Measurements from ENCODE around the gene RAD18. TPM values are rescaled to one million over a fixed set of nuclear protein-coding genes. Genes with fewer than 3 reads are reported as not detected.

Gene RAD18
- total and polyA plus RNA-seq, 2 donors (not counting 1 experiment from before 2014, with no cell fraction given) = 4.8 to 21.3 TPM

DNA sequence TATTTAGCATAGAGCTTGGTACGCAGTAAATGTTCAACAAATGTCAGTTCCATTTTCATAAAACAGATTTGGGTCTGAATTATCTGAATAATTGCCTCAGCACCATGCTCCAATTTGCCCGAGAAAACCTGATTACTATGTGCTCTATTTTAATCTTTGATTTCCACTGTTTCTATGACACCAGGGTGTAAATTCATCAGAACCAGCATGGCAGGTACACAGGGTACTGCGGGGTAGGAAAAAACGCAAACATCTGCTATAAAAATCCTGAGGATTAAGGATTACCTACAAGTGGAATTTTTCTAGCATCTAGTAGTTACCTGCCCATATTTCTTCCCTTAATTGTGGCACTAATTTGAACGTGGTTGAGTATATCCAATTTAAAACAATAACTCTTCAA lies 70.3 kb downstream of the RAD18 start:
- peaks cover 1 to 19% of the 10 kb centered on the region in 2 experiments for H3K36me3 ChIP-seq (replicated peaks in 1 of 2; ENCODE audit: control extremely low read depth in 1 of 2, control insufficient read depth in 1 of 2, extremely low read depth in 1 of 2, insufficient read depth in 2 of 2, low read length in 1 of 2)
- H3K4me2 ChIP-seq (replicated peaks; ENCODE audit: low read depth, low read length, poor library complexity, severe bottlenecking) = no peak overlapping the region
- no peaks in the 10 kb centered on the region for H3K9me3 ChIP-seq (ENCODE audit: control extremely low read depth in 1 of 3, control insufficient read depth in 2 of 3, insufficient read depth in 1 of 3, low read length in 2 of 3)
- TF ChIP-seq EZH2 (IDR thresholded peaks at IDR 0.05; ENCODE audit: borderline replicate concordance, insufficient read depth, low read depth, low read length, poor library complexity, severe bottlenecking) = no peak
- TF ChIP-seq, protein P1, sequence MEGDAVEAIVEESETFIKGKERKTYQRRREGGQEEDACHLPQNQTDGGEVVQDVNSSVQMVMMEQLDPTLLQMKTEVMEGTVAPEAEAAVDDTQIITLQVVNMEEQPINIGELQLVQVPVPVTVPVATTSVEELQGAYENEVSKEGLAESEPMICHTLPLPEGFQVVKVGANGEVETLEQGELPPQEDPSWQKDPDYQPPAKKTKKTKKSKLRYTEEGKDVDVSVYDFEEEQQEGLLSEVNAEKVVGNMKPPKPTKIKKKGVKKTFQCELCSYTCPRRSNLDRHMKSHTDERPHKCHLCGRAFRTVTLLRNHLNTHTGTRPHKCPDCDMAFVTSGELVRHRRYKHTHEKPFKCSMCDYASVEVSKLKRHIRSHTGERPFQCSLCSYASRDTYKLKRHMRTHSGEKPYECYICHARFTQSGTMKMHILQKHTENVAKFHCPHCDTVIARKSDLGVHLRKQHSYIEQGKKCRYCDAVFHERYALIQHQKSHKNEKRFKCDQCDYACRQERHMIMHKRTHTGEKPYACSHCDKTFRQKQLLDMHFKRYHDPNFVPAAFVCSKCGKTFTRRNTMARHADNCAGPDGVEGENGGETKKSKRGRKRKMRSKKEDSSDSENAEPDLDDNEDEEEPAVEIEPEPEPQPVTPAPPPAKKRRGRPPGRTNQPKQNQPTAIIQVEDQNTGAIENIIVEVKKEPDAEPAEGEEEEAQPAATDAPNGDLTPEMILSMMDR (IDR thresholded peaks at IDR 0.05) = no peak
- H3K27ac Mint-ChIP-seq = no peak overlapping the region
- DNase-seq (no peak), ATAC-seq (ENCODE audit: low read depth) (no peak)
- no peak overlapping the region for H3K27ac ChIP-seq (ENCODE audit: low read length in 2 of 2)
- WGBS (ENCODE audit: insufficient coverage) = 100% methylated on average over 1 of the region's 5 CpGs
- H3K27me3 ChIP-seq (replicated peaks in 1 of 4; ENCODE audit: control extremely low read depth in 1 of 4, control insufficient read depth in 3 of 4, insufficient read depth in 4 of 4, low read length in 3 of 4) = no peaks in the 10 kb centered on the region
- H3K4me3 Mint-ChIP-seq = no peak overlapping the region
- H3K4me3 ChIP-seq (ENCODE audit: control extremely low read depth in 1 of 5, extremely low read depth in 1 of 5, insufficient read depth in 1 of 5, low read depth in 2 of 5, low read length in 4 of 5) = no peak overlapping the region
- intact Hi-C loops (cut with micrococcal nuclease) = no loop called here
- no peaks in the 10 kb centered on the region for H3K79me2 ChIP-seq (ENCODE audit: control insufficient read depth, insufficient read depth, low read length)
- H4K20me1 ChIP-seq (ENCODE audit: control insufficient read depth, insufficient read depth, low read length, poor library complexity, severe bottlenecking) = no peaks in the 10 kb centered on the region
- no peak overlapping the region for H2AFZ ChIP-seq (ENCODE audit: insufficient read depth, low read depth, low read length, poor library complexity, severe bottlenecking)
- POLR2A ChIA-PET = no interaction called here
- no peaks in the 10 kb centered on the region for H3K9me3 Mint-ChIP-seq (ENCODE audit: insufficient read depth)
- H3K27me3 Mint-ChIP-seq = no peaks in the 10 kb centered on the region
- H3K9ac ChIP-seq (ENCODE audit: low read length) = no peak overlapping the region
- no peaks in the 10 kb centered on the region for H3K4me1 Mint-ChIP-seq
- no peaks in the 10 kb centered on the region for H3K4me1 ChIP-seq (ENCODE audit: control insufficient read depth in 2 of 2, insufficient read depth in 2 of 2, low read length in 2 of 2)
- CTCF ChIA-PET = no interaction called here

DNA sequence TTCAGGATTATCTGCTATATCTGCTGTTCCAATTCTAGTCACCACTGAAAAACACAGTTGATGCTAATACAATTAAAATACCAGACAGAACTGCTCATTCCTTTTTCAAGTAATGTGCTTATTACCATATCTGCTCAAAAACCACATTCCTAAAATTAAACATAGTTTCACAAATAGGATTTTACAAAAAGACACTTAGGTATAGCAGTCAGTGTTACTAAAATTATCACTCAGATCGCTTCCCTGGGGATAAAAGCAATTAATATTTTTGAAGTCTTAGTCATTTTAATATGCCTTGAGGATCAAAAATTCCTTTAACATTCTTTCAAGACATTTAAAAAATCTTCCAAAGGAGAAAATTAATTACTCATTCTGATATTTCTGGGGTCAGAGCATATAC lies 71.5 kb downstream of the RAD18 start:
- Histone ChIP-seq H3K27me3 (replicated peaks in 1 of 4; ENCODE audit: control extremely low read depth in 1 of 4, control insufficient read depth in 3 of 4, insufficient read depth in 4 of 4, low read length in 3 of 4) (no peaks in the 10 kb centered on the region), H3K4me2 (replicated peaks; ENCODE audit: low read depth, low read length, poor library complexity, severe bottlenecking) (no peak overlapping the region), H4K20me1 (ENCODE audit: control insufficient read depth, insufficient read depth, low read length, poor library complexity, severe bottlenecking) (no peaks in the 10 kb centered on the region), H3K4me3 (ENCODE audit: control extremely low read depth in 1 of 5, extremely low read depth in 1 of 5, insufficient read depth in 1 of 5, low read depth in 2 of 5, low read length in 4 of 5) (no peak overlapping the region), H2AFZ (ENCODE audit: insufficient read depth, low read depth, low read length, poor library complexity, severe bottlenecking) (no peak overlapping the region), H3K27ac (ENCODE audit: low read length in 2 of 2) (no peak overlapping the region), H3K36me3 (replicated peaks in 1 of 2; ENCODE audit: control extremely low read depth in 1 of 2, control insufficient read depth in 1 of 2, extremely low read depth in 1 of 2, insufficient read depth in 2 of 2, low read length in 1 of 2) (peaks cover 0 to 23% of the 10 kb centered on the region in 2 experiments), H3K9me3 (ENCODE audit: control extremely low read depth in 1 of 3, control insufficient read depth in 2 of 3, insufficient read depth in 1 of 3, low read length in 2 of 3) (no peaks in the 10 kb centered on the region), H3K9ac (ENCODE audit: low read length) (no peak overlapping the region), H3K79me2 (ENCODE audit: control insufficient read depth, insufficient read depth, low read length) (no peaks in the 10 kb centered on the region), H3K4me1 (ENCODE audit: control insufficient read depth in 2 of 2, insufficient read depth in 2 of 2, low read length in 2 of 2) (no peaks in the 10 kb centered on the region)
- DNase-seq = no peak
- ATAC-seq (ENCODE audit: low read depth) = no peak
- H3K9me3 Mint-ChIP-seq (ENCODE audit: insufficient read depth) = no peaks in the 10 kb centered on the region
- no peak for TF ChIP-seq EZH2 (IDR thresholded peaks at IDR 0.05; ENCODE audit: borderline replicate concordance, insufficient read depth, low read depth, low read length, poor library complexity, severe bottlenecking)
- TF ChIP-seq, protein P1 (IDR thresholded peaks at IDR 0.05) = no peak
- H3K27me3 Mint-ChIP-seq = no peaks in the 10 kb centered on the region
- no peak overlapping the region for H3K27ac Mint-ChIP-seq
- no peaks in the 10 kb centered on the region for H3K4me1 Mint-ChIP-seq
- POLR2A ChIA-PET = no interaction called here
- no CpG with 5 or more reads among the region's 1 CpG for WGBS (ENCODE audit: insufficient coverage)
- no peak overlapping the region for H3K4me3 Mint-ChIP-seq
- CTCF ChIA-PET = no interaction called here
- intact Hi-C loops (cut with micrococcal nuclease) = no loop called here
